ENCODE data around the gene PALM3. TPM values are rescaled to one million over a fixed set of nuclear protein-coding genes. Genes with fewer than 3 reads are reported as not detected.

Gene PALM3
- total RNA-seq (under 1 TPM in 5 of 10 donors, not detected in 5; 0.14 to 0.94 (median 0.38) TPM), polyA plus RNA-seq (under 1 TPM in 1 of 2 donors, not detected in 1; 0.14 TPM)
- long read RNA-seq, donor 1 = 0 reads
- long read RNA-seq, donor 2 = 0 reads
- long read RNA-seq, donor 3 = 0 reads

- peak in 2 of 8 donors; percentile 18 for ATAC-seq
- intact Hi-C loops (cut with DNase I) = no loop called here
Observed at GRCh38 chr19:14061751-14062557, at the start of gene PALM3. TSS of gene PALM3 (minus strand) at chr19:14062076. CDS start at chr19:14061980, 96 bp downstream.

GRCh38 chr19:14111486-14111885, 49.6 kb upstream of the PALM3 start:
- Histone ChIP-seq H3K4me3 (peak overlapping the region in 1 of 10 donors; percentile 51), H3K4me1 (peaks cover 35 to 91% (median 76%) of the 10 kb centered on the region in 9 donors), H3K36me3 (peaks cover 0 to 23% (median 3%) of the 10 kb centered on the region in 9 donors)

More at GRCh38 chr19:14061751-14062557, at the start of gene PALM3:
- Histone ChIP-seq H3K9me3 (no peaks in the 10 kb centered on the region), H3K4me1 (peaks cover 0 to 17% (median 5%) of the 10 kb centered on the region in 9 donors), H3K4me3 (no peak within 1 kb of the TSS), H3K36me3 (no peaks in the 10 kb centered on the region), H3K27me3 (peaks cover 0 to 51% (median 36%) of the 10 kb centered on the region in 7 donors), H3K27ac (no peak within 1 kb of the TSS)
- 69 to 70% methylated on average over 19 of the region's 19 CpGs for WGBS, 2 donors
- TF ChIP-seq, protein P1, sequence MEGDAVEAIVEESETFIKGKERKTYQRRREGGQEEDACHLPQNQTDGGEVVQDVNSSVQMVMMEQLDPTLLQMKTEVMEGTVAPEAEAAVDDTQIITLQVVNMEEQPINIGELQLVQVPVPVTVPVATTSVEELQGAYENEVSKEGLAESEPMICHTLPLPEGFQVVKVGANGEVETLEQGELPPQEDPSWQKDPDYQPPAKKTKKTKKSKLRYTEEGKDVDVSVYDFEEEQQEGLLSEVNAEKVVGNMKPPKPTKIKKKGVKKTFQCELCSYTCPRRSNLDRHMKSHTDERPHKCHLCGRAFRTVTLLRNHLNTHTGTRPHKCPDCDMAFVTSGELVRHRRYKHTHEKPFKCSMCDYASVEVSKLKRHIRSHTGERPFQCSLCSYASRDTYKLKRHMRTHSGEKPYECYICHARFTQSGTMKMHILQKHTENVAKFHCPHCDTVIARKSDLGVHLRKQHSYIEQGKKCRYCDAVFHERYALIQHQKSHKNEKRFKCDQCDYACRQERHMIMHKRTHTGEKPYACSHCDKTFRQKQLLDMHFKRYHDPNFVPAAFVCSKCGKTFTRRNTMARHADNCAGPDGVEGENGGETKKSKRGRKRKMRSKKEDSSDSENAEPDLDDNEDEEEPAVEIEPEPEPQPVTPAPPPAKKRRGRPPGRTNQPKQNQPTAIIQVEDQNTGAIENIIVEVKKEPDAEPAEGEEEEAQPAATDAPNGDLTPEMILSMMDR (IDR thresholded peaks at IDR 0.05) = no peak
- DNase-seq = no peak

DNA sequence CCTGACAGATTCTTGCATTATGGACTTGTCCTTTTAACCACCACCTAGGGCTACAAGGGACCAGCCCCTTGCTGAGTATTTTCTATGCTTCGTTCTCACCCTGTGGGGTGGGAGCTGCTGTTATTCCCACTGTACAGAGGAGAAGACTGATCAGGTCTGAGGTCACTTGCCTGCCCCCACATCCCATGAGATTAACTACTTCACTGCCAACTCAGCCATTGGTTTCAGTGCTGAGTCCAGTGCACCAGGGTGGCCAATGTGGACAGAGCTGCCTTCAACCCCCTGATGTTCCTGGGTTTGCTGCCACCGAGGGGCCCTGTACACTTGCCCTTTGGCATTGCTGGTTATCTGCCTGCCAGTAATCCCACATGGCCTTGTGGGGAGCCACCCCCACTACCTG, 48.8 kb upstream of the PALM3 start:
- TF ChIP-seq, protein P1 (IDR thresholded peaks at IDR 0.05) = no peak
- Histone ChIP-seq H3K4me3 (no peak overlapping the region), H3K9me3 (no peaks in the 10 kb centered on the region), H3K36me3 (peaks cover 0 to 31% (median 11%) of the 10 kb centered on the region in 9 donors), H3K27ac (peak overlapping the region in 5 of 10 donors; percentile 10 to 97 (median 42)), H3K27me3 (no peaks in the 10 kb centered on the region), H3K4me1 (peaks cover 26 to 83% (median 68%) of the 10 kb centered on the region in 9 donors)
- WGBS, 2 donors = 43 to 57% methylated on average over 2 of the region's 2 CpGs
- ATAC-seq (no peak), DNase-seq (no peak)
- intact Hi-C loops (cut with DNase I) = no loop called here

More at GRCh38 chr19:14111486-14111885, 49.6 kb upstream of the PALM3 start:
- TF ChIP-seq, protein P1 (IDR thresholded peaks at IDR 0.05) = no peak
- Histone ChIP-seq H3K27ac (peak overlapping the region in 9 of 10 donors; percentile 93 to 100 (median 95)), H3K27me3 (no peaks in the 10 kb centered on the region), H3K9me3 (no peaks in the 10 kb centered on the region)
- ATAC-seq = no peak
- DNase-seq = no peak
- WGBS, 2 donors = 47 to 65% methylated on average over 1 of the region's 1 CpG
- intact Hi-C loops (cut with DNase I) = no loop called here

GRCh38 chr19:14107581-14108461, 45.9 kb upstream of the PALM3 start:
- H3K4me3 ChIP-seq = peak overlapping the region in 2 of 10 donors; percentile 13 to 20
- peaks cover 0 to 60% (median 29%) of the 10 kb centered on the region in 9 donors for H3K36me3 ChIP-seq
- H3K27me3 ChIP-seq = no peaks in the 10 kb centered on the region
- 42 to 53% methylated on average over 23 of the region's 23 CpGs for WGBS, 2 donors
- H3K27ac ChIP-seq = peak overlapping the region; percentile 69 to 97 (median 90)
- peaks cover 8 to 63% (median 43%) of the 10 kb centered on the region in 9 donors for H3K4me1 ChIP-seq
- intact Hi-C loops (cut with DNase I) = no loop called here
- H3K9me3 ChIP-seq = no peaks in the 10 kb centered on the region
- DNase-seq (peak; percentile 74 to 75), ATAC-seq (peak; percentile 81 to 94 (median 89))
- TF ChIP-seq, protein P1 (IDR thresholded peaks at IDR 0.05) = no peak

Data from heart right ventricle (tissue), 16 donors.